Hindlimb muscle (tissue), 1 donor: ENCODE measurements around the gene DMD. TPM values are rescaled to one million over a fixed set of nuclear protein-coding genes. Genes with fewer than 3 reads are reported as not detected.

Experiments used
- DNase-seq: peaks from one replicate; pipeline ENCODE4 v3.0.0-alpha.2; 2013
- polyA plus RNA-seq: library from polyadenylated mRNA; unstranded; fragments of 120-200 nt; gene quantifications from one replicate; pipeline ENCODE4 v1.2.1, GENCODE V29; 2013; ENCODE audit not compliant: insufficient read length

DMD gene
- polyA plus RNA-seq, 1 donor = 88.9 TPM

GRCh38 chrX:31215277-31215815 lies 1996.0 kb downstream of the DMD start:
- no peak for DNase-seq

GRCh38 chrX:31213941-31214340 lies 1997.4 kb downstream of the DMD start:
- DNase-seq = no peak

- no peak for DNase-seq
Measured at GRCh38 chrX:31212856-31213748, 1998.2 kb downstream of the DMD start.

- DNase-seq = no peak
Measured at GRCh38 chrX:31209005-31209628, 2002.2 kb downstream of the DMD start.

GRCh38 chrX:31201503-31201902 lies 2009.8 kb downstream of the DMD start:
- no peak for DNase-seq

GRCh38 chrX:31200430-31200829 lies 2010.9 kb downstream of the DMD start:
- no peak for DNase-seq

- no peak for DNase-seq
Measured at GRCh38 chrX:31199840-31200114, 2011.6 kb downstream of the DMD start.

- no peak for DNase-seq
Measured at GRCh38 chrX:31199056-31199839, 2012.1 kb downstream of the DMD start.

GRCh38 chrX:31190221-31190975 lies 2021.0 kb downstream of the DMD start:
- no peak for DNase-seq

- DNase-seq = no peak
Measured at GRCh38 chrX:31186693-31187338, 2024.5 kb downstream of the DMD start.

GRCh38 chrX:31185884-31186283 lies 2025.5 kb downstream of the DMD start:
- DNase-seq = no peak

GRCh38 chrX:31181377-31182000 lies 2029.9 kb downstream of the DMD start:
- DNase-seq = no peak

- DNase-seq = no peak
Measured at GRCh38 chrX:31179203-31179602, 2032.1 kb downstream of the DMD start.

- DNase-seq = no peak
Measured at GRCh38 chrX:31178769-31179125, 2032.6 kb downstream of the DMD start.

GRCh38 chrX:31178064-31178768 lies 2033.1 kb downstream of the DMD start:
- no peak for DNase-seq

- DNase-seq = no peak
Measured at GRCh38 chrX:31170792-31171191, 2040.6 kb downstream of the DMD start.

GRCh38 chrX:31168551-31168950 lies 2042.8 kb downstream of the DMD start:
- no peak for DNase-seq

GRCh38 chrX:31166832-31167231 lies 2044.5 kb downstream of the DMD start:
- no peak for DNase-seq

GRCh38 chrX:31166416-31166815 lies 2044.9 kb downstream of the DMD start:
- no peak for DNase-seq

- DNase-seq = no peak
Measured at GRCh38 chrX:31165241-31166035, 2045.9 kb downstream of the DMD start.
